Activated CD8-positive, alpha-beta T cell treated with anti-CD3 and anti-CD28 coated beads for 36 hours (primary cell): Measurements from ENCODE around the gene PLPP4. TPM values are rescaled to one million over a fixed set of nuclear protein-coding genes. Genes with fewer than 3 reads are reported as not detected.

Experiments used
- ATAC-seq: fragments of 200-7000 bp; cut with Tn5 transposase; one replicate; pipeline ENCODE4 v1.10.0; 2021; ENCODE audit warnings: mild to moderate bottlenecking, moderate library complexity
- CTCF ChIA-PET: fragments of 350-600 bp; sonication (Branson Sonifier 250); formaldehyde crosslinking; loops from one replicate; lab custom pipeline; 2021; ENCODE audit warnings: antibody characterized with exemption; lab: Charles Lee
- POLR2A ChIA-PET: fragments of 350-600 bp; sonication (Branson Sonifier 250); formaldehyde crosslinking; loops from one replicate; lab custom pipeline; 2021; ENCODE audit warnings: antibody characterized with exemption; lab: Charles Lee
- DNase-seq: peaks from one replicate; pipeline ENCODE4 v3.0.0-alpha.2; 2020
- H3K27ac Mint-ChIP-seq: one replicate; pipeline ENCODE4 v1.8.0; 2021; ENCODE audit warnings: mild to moderate bottlenecking, mixed read lengths
- H3K27me3 Mint-ChIP-seq: one replicate; pipeline ENCODE4 v1.8.0; 2021; ENCODE audit warnings: mixed read lengths
- H3K36me3 Mint-ChIP-seq: one replicate; pipeline ENCODE4 v1.8.0; 2021; ENCODE audit warnings: low read depth, mixed read lengths
- H3K4me1 Mint-ChIP-seq: one replicate; pipeline ENCODE4 v1.8.0; 2021; ENCODE audit warnings: low read depth, mixed read lengths
- H3K4me3 Mint-ChIP-seq: one replicate; pipeline ENCODE4 v1.8.0; 2021; ENCODE audit warnings: mild to moderate bottlenecking, moderate library complexity, mixed read lengths
- H3K9me3 Mint-ChIP-seq: one replicate; pipeline ENCODE4 v1.8.0; 2021; ENCODE audit warnings: mixed read lengths
- intact Hi-C: fragments of 100-400 bp; cut with micrococcal nuclease; formaldehyde crosslinking; loops from one replicate; pipeline ENCODE4 v1.10.0; 2022
- total RNA-seq, 2 experiments: library from RNA; stranded (reverse); gene quantifications; one replicate each; pipeline ENCODE4 v1.2.3, GENCODE V29; 2021
- TF ChIP-seq, protein P1 (sequence below): fragments of 200-600 bp; IDR thresholded peaks from one replicate; pipeline ENCODE4 v1.8.0; 2022; ENCODE audit warnings: antibody characterized with exemption, mild to moderate bottlenecking

Gene PLPP4
- total RNA-seq, 2 experiments from 2014 or later = not detected

DNA sequence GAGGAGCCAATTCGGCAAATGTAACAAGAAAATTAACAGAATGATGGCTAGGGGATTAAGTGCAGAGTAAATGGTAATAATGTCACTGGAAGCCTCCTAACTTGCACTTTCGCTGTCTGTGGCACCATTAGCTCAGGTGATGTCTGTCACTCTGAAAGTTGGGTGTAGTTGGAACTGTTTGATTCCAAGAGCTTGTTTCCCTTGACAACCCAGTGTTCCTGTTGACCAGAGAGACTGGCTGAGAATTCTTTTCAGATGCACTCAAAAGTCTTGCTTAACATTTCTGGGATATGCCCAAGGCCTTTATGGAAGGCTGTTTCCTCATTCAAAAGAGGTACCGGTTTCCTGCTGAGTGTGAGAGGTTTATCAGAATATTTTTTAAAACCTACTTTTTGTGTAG lies 49.6 kb downstream of the PLPP4 start:
- TF ChIP-seq, protein P1, sequence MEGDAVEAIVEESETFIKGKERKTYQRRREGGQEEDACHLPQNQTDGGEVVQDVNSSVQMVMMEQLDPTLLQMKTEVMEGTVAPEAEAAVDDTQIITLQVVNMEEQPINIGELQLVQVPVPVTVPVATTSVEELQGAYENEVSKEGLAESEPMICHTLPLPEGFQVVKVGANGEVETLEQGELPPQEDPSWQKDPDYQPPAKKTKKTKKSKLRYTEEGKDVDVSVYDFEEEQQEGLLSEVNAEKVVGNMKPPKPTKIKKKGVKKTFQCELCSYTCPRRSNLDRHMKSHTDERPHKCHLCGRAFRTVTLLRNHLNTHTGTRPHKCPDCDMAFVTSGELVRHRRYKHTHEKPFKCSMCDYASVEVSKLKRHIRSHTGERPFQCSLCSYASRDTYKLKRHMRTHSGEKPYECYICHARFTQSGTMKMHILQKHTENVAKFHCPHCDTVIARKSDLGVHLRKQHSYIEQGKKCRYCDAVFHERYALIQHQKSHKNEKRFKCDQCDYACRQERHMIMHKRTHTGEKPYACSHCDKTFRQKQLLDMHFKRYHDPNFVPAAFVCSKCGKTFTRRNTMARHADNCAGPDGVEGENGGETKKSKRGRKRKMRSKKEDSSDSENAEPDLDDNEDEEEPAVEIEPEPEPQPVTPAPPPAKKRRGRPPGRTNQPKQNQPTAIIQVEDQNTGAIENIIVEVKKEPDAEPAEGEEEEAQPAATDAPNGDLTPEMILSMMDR = no peak
- ATAC-seq = no peak
- no peaks in the 10 kb centered on the region for H3K36me3 Mint-ChIP-seq
- H3K4me3 Mint-ChIP-seq = no peak overlapping the region
- no peaks in the 10 kb centered on the region for H3K4me1 Mint-ChIP-seq
- ChIA-PET POLR2A (no interaction called here), CTCF (no interaction called here)
- H3K27me3 Mint-ChIP-seq = no peaks in the 10 kb centered on the region
- DNase-seq = no peak
- intact Hi-C loops = no loop called here
- H3K27ac Mint-ChIP-seq = no peak overlapping the region
- no peaks in the 10 kb centered on the region for H3K9me3 Mint-ChIP-seq

DNA sequence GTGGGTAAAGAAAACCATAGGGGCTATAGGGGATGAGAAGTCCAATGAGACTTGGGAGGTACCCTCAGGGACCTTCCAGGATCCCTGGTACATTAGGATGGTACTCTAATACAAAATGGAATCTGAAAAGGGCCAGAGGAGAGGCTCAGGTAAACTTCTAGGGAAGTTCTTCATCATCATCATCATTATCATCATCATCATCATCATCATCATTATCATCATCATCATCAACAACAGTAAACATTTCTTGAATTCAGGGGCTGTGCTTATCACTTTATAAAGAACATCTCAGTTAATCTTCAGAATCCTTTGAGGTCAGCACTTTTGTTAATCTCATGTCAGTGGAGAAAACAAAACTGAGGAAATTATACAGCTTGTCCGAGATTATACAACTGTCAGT lies 50.1 kb downstream of the PLPP4 start:
- intact Hi-C loops = no loop called here
- H3K27ac Mint-ChIP-seq = no peak overlapping the region
- no peaks in the 10 kb centered on the region for H3K36me3 Mint-ChIP-seq
- TF ChIP-seq, protein P1 = no peak
- ChIA-PET CTCF (no interaction called here), POLR2A (no interaction called here)
- H3K27me3 Mint-ChIP-seq = no peaks in the 10 kb centered on the region
- DNase-seq = no peak
- ATAC-seq = no peak
- H3K4me1 Mint-ChIP-seq = no peaks in the 10 kb centered on the region
- no peaks in the 10 kb centered on the region for H3K9me3 Mint-ChIP-seq
- no peak overlapping the region for H3K4me3 Mint-ChIP-seq

DNA sequence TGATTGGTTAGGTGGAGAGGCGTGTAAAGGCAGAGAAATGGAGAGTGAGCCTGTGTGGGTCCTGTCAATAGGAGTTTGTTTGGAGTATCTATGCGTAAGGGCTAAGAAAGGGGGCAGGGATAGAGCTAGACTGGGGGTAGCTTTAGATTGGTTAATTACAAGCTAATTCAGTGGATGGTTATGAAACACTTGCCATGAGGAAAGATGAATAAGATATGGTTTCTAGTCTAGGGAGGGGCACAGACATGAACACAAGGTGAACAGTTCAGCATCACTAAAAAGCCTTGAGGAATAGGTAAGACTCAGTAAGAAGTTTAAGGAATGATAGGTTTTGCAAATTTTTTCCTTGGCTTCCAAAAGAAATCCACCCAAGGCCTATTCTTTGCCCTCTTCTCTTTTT lies 50.6 kb downstream of the PLPP4 start:
- no peak overlapping the region for H3K4me3 Mint-ChIP-seq
- no peaks in the 10 kb centered on the region for H3K36me3 Mint-ChIP-seq
- intact Hi-C loops = no loop called here
- H3K4me1 Mint-ChIP-seq = no peaks in the 10 kb centered on the region
- TF ChIP-seq, protein P1 = no peak
- H3K27ac Mint-ChIP-seq = no peak overlapping the region
- no peaks in the 10 kb centered on the region for H3K27me3 Mint-ChIP-seq
- H3K9me3 Mint-ChIP-seq = no peaks in the 10 kb centered on the region
- DNase-seq = no peak
- ATAC-seq = no peak
- ChIA-PET CTCF (no interaction called here), POLR2A (no interaction called here)

DNA sequence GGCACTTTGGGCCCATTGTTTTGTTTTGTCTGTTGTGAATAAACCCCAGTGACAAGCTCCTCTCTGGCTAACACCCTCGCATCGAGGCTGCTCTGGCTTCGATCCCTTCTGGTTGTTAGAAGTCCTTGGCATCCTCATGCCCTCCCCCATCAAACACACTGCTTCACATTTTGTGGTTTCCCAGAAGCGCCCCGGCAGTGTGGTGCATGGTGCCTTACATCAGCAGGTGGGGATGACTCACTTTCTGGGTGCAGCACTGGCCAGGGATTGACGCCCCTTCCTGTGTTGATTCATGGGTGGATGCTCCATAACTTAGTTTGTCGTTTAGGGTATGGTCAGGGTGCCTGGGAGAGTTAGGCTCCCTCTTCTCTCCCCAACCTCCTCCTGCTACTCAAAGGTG lies 51.4 kb downstream of the PLPP4 start:
- no peaks in the 10 kb centered on the region for H3K36me3 Mint-ChIP-seq
- no peak overlapping the region for H3K27ac Mint-ChIP-seq
- ChIA-PET POLR2A (no interaction called here), CTCF (no interaction called here)
- no peaks in the 10 kb centered on the region for H3K9me3 Mint-ChIP-seq
- no peaks in the 10 kb centered on the region for H3K27me3 Mint-ChIP-seq
- intact Hi-C loops = no loop called here
- TF ChIP-seq, protein P1 = no peak
- ATAC-seq (peak; percentile 55), DNase-seq (peak; percentile 46)
- no peaks in the 10 kb centered on the region for H3K4me1 Mint-ChIP-seq
- H3K4me3 Mint-ChIP-seq = no peak overlapping the region

DNA sequence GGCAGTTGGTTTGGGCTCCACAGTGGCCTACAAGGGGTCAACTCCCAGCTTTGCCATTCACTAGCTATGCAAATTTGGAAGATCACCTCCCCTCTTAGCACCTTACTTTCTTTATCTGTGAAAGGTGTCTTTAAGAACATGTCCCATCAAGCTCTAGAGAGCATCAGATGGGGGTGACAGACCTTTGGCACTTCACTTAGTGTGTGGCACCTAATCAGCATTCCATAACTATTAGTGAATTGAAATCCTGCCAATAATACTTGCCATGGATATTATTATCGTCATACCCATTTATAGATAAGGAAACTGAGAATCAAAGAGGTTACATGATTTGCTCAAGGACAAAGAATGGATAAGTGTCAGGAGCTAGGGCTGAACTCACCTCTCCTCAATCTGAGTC lies 51.9 kb downstream of the PLPP4 start:
- CTCF ChIA-PET = no interaction called here
- H3K9me3 Mint-ChIP-seq = no peaks in the 10 kb centered on the region
- H3K27me3 Mint-ChIP-seq = no peaks in the 10 kb centered on the region
- DNase-seq (no peak), ATAC-seq (no peak)
- TF ChIP-seq, protein P1 = no peak
- no peaks in the 10 kb centered on the region for H3K36me3 Mint-ChIP-seq
- POLR2A ChIA-PET = no interaction called here
- intact Hi-C loops = no loop called here
- no peak overlapping the region for H3K4me3 Mint-ChIP-seq
- no peaks in the 10 kb centered on the region for H3K4me1 Mint-ChIP-seq
- no peak overlapping the region for H3K27ac Mint-ChIP-seq
